SK-N-SH treated with all-trans-retinoic acid at 6 μM for 48 hours (cell line): ENCODE measurements around the gene NR1I3.

Source experiments
- ARNTL ChIP-seq: fragments of 450-650 bp; formaldehyde crosslinking; IDR thresholded peaks from 2 replicates; pipeline ENCODE4 v1.5.0; 2020; ENCODE audit warnings: low read depth, mild to moderate bottlenecking, moderate library complexity, borderline replicate concordance
- BACH2 ChIP-seq: fragments of 250-450 bp; sonication (Bioruptor Pico); IDR thresholded peaks from 2 replicates; pipeline ENCODE4 v1.9.0; 2021; ENCODE audit warnings: mild to moderate bottlenecking, borderline replicate concordance
- ISL1 ChIP-seq: fragments of 250-450 bp; sonication (Bioruptor Pico); IDR thresholded peaks from 2 replicates; pipeline ENCODE4 v2.1.2; 2022; ENCODE audit warnings: mild to moderate bottlenecking, moderate library complexity
- POU6F1 ChIP-seq: fragments of 250-450 bp; sonication (Bioruptor Pico); IDR thresholded peaks from 2 replicates; pipeline ENCODE4 v1.8.0; 2021; ENCODE audit warnings: low read depth, mild to moderate bottlenecking, moderate library complexity, borderline replicate concordance
- PPARA ChIP-seq: fragments of 250-450 bp; sonication (Bioruptor Pico); IDR thresholded peaks from 2 replicates; pipeline ENCODE4 v1.5.0; 2020; ENCODE audit warnings: mild to moderate bottlenecking, borderline replicate concordance
- RARB ChIP-seq: fragments of 250-450 bp; sonication (Bioruptor Pico); IDR thresholded peaks from 2 replicates; pipeline ENCODE4 v1.8.0; 2021; ENCODE audit warnings: mild to moderate bottlenecking, moderate library complexity
- ZFP3 ChIP-seq: fragments of 250-450 bp; sonication (Bioruptor Pico); IDR thresholded peaks from 2 replicates; pipeline ENCODE4 v1.5.0; 2020; ENCODE audit warnings: mild to moderate bottlenecking, moderate library complexity
- ZNF70 ChIP-seq: fragments of 450-650 bp; formaldehyde crosslinking; IDR thresholded peaks from 2 replicates; pipeline ENCODE4 v1.5.0; 2020; ENCODE audit warnings: mild to moderate bottlenecking, moderate library complexity
- ZNF8 ChIP-seq: fragments of 450-650 bp; formaldehyde crosslinking; IDR thresholded peaks from 2 replicates; pipeline ENCODE4 v1.5.0; 2020; ENCODE audit warnings: mild to moderate bottlenecking, moderate library complexity

GRCh38 chr1:161229896-161230295 lies 8.1 kb downstream of the NR1I3 start:
- TF ChIP-seq BACH2 (no peak), POU6F1 (no peak), PPARA (CRISPR knock-in tag) (no peak), ISL1 (no peak), ZNF8 (no peak), ARNTL (CRISPR knock-in tag) (no peak), ZNF70 (no peak), RARB (CRISPR knock-in tag) (no peak), ZFP3 (CRISPR knock-in tag) (no peak)
